ENCODE results near the gene DOK3.

GRCh38 chr5:177526191-177526590 lies 16.6 kb upstream of the DOK3 start:
- no peak for TF ChIP-seq CTCF (IDR thresholded peaks at IDR 0.05; ENCODE audit: poor library complexity, severe bottlenecking)
- TF ChIP-seq TAF1 (IDR thresholded peaks at IDR 0.05; ENCODE audit: low read depth): no peak
- TF ChIP-seq REST (IDR thresholded peaks at IDR 0.05; ENCODE audit: borderline replicate concordance): no peak
- TF ChIP-seq EZH2 (IDR thresholded peaks at IDR 0.05; ENCODE audit: borderline replicate concordance, insufficient read depth, low read length, poor library complexity, severe bottlenecking): no peak
- TF ChIP-seq RAD21 (conservative IDR thresholded peaks at IDR 0.05): no peak
- TF ChIP-seq POLR2AphosphoS5 (IDR thresholded peaks at IDR 0.05): no peak
- no peak for TF ChIP-seq MXI1 (conservative IDR thresholded peaks at IDR 0.05; ENCODE audit: poor library complexity, severe bottlenecking)
- TF ChIP-seq EP300 (conservative IDR thresholded peaks at IDR 0.05; ENCODE audit: poor library complexity, severe bottlenecking): no peak
- TF ChIP-seq SMC3 (conservative IDR thresholded peaks at IDR 0.05; ENCODE audit: poor library complexity): no peak

Data from neural cell (in vitro differentiated cells).